Astrocyte (in vitro differentiated cells and primary cell): Measurements from ENCODE around the gene CAPSL. TPM values are rescaled to one million over a fixed set of nuclear protein-coding genes. Genes with fewer than 3 reads are reported as not detected.
A peak's percentile ranks its signal among the peaks of the same experiment; 100 is the strongest.

Experiments used
- DNase-seq: peaks from one replicate; pipeline ENCODE4 v3.0.0-alpha.2; 2010; ENCODE audit warnings: low read depth
- FAIRE-seq: peaks from 2 replicates; lab custom pipeline; 2011; peaks lifted over from hg19 to GRCh38; lab: Jason Lieb, UNC
- H2AFZ ChIP-seq: 2 replicates; pipeline ENCODE4 v1.6.0; 2012; ENCODE audit warnings: low read depth, low read length, inconsistent platforms
- H3K27ac ChIP-seq: 2 replicates; pipeline ENCODE4 v1.5.1; 2011; ENCODE audit warnings: low read depth, low read length, inconsistent platforms
- H3K27me3 ChIP-seq: 2 replicates; pipeline ENCODE4 v1.6.0; 2011; ENCODE audit warnings: low read length, inconsistent platforms; ENCODE audit not compliant: insufficient read depth
- H3K36me3 ChIP-seq: 2 replicates; pipeline ENCODE4 v1.5.1; 2011; ENCODE audit warnings: low read length, inconsistent platforms; ENCODE audit not compliant: insufficient read depth
- H3K4me1 ChIP-seq: 2 replicates; pipeline ENCODE4 v1.5.1; 2011; ENCODE audit warnings: low read length, inconsistent platforms; ENCODE audit not compliant: insufficient read depth
- H3K4me2 ChIP-seq: 2 replicates; pipeline ENCODE4 v1.6.0; 2012; ENCODE audit warnings: low read length, inconsistent platforms
- H3K4me3 ChIP-seq: 2 replicates; pipeline ENCODE4 v1.5.1; 2011; ENCODE audit warnings: low read depth, mild to moderate bottlenecking, low read length, inconsistent platforms; ENCODE audit not compliant: insufficient read depth
- H3K79me2 ChIP-seq: 2 replicates; pipeline ENCODE4 v1.6.0; 2012; ENCODE audit warnings: mild to moderate bottlenecking, low read length, inconsistent platforms; ENCODE audit not compliant: insufficient read depth
- H3K9ac ChIP-seq: 2 replicates; pipeline ENCODE4 v1.6.0; 2012; ENCODE audit warnings: mild to moderate bottlenecking, low read length, inconsistent platforms
- H3K9me3 ChIP-seq: 2 replicates; pipeline ENCODE4 v1.5.1; 2012; ENCODE audit warnings: low read depth, mild to moderate bottlenecking, low read length, inconsistent platforms; ENCODE audit not compliant: insufficient read depth
- H4K20me1 ChIP-seq: 2 replicates; pipeline ENCODE4 v1.6.0; 2012; ENCODE audit warnings: low read length, inconsistent platforms; ENCODE audit not compliant: insufficient read depth
- H3K27ac Mint-ChIP-seq: one replicate; pipeline ENCODE4 v1.8.0; 2021; ENCODE audit warnings: mild to moderate bottlenecking, mixed read lengths; ENCODE audit not compliant: unreplicated experiment
- H3K27me3 Mint-ChIP-seq: one replicate; pipeline ENCODE4 v1.8.0; 2021; ENCODE audit warnings: low read depth, mixed read lengths; ENCODE audit not compliant: unreplicated experiment
- H3K36me3 Mint-ChIP-seq: one replicate; pipeline ENCODE4 v1.8.0; 2021; ENCODE audit warnings: low read depth, mixed read lengths; ENCODE audit not compliant: unreplicated experiment
- H3K4me1 Mint-ChIP-seq: one replicate; pipeline ENCODE4 v1.8.0; 2021; ENCODE audit warnings: low read depth, mixed read lengths; ENCODE audit not compliant: unreplicated experiment
- H3K4me3 Mint-ChIP-seq: one replicate; pipeline ENCODE4 v1.8.0; 2021; ENCODE audit warnings: mild to moderate bottlenecking, moderate library complexity, mixed read lengths; ENCODE audit not compliant: unreplicated experiment
- H3K9me3 Mint-ChIP-seq: one replicate; pipeline ENCODE4 v1.8.0; 2021; ENCODE audit warnings: mild to moderate bottlenecking, mixed read lengths; ENCODE audit not compliant: unreplicated experiment
- CTCF ChIP-seq: IDR thresholded peaks from 2 replicates; pipeline ENCODE4 v1.5.1; 2011; ENCODE audit warnings: low read depth, mild to moderate bottlenecking, inconsistent platforms, low read length, moderate library complexity; ENCODE audit not compliant: insufficient read depth
- EZH2 ChIP-seq: IDR thresholded peaks from 2 replicates; pipeline ENCODE4 v1.6.1; 2012; ENCODE audit warnings: mild to moderate bottlenecking, low read length, inconsistent platforms; ENCODE audit not compliant: insufficient read depth
- total RNA-seq: library from RNA; stranded (reverse); gene quantifications from 2 replicates; pipeline ENCODE4 v1.2.1, GENCODE V29; 2021

CAPSL gene
- total RNA-seq, 1 donor from 2014 or later: not detected

GRCh38 chr5:35924122-35924949 is 14.1 kb downstream of the CAPSL start:
- Histone ChIP-seq H3K79me2 (no peaks in the 10 kb centered on the region), H3K27ac (no peak overlapping the region), H3K4me1 (peaks cover 14% of the 10 kb centered on the region), H4K20me1 (no peaks in the 10 kb centered on the region), H2AFZ (peak overlapping the region; percentile 70), H3K4me2 (peak overlapping the region; percentile 73), H3K9ac (no peak overlapping the region), H3K4me3 (no peak overlapping the region), H3K9me3 (no peaks in the 10 kb centered on the region), H3K27me3 (peaks cover 7% of the 10 kb centered on the region), H3K36me3 (no peaks in the 10 kb centered on the region)
- peak overlapping the region; percentile 10 for H3K4me3 Mint-ChIP-seq
- peaks cover 7% of the 10 kb centered on the region for H3K4me1 Mint-ChIP-seq
- no peaks in the 10 kb centered on the region for H3K36me3 Mint-ChIP-seq
- peak; percentile 97 for FAIRE-seq
- H3K27ac Mint-ChIP-seq: peak overlapping the region; percentile 5
- H3K9me3 Mint-ChIP-seq: peaks cover 4% of the 10 kb centered on the region
- TF ChIP-seq CTCF: no peak
- no peak for TF ChIP-seq EZH2
- DNase-seq: peak; percentile 86
- peaks cover 53% of the 10 kb centered on the region for H3K27me3 Mint-ChIP-seq

- no peak for DNase-seq
Measured at GRCh38 chr5:35922468-35922867, 16.0 kb downstream of the CAPSL start.

More at GRCh38 chr5:35922468-35922867, 16.0 kb downstream of the CAPSL start:
- no peaks in the 10 kb centered on the region for H3K79me2 ChIP-seq
- H3K27me3 ChIP-seq: peaks cover 5% of the 10 kb centered on the region
- Mint-ChIP-seq H3K4me1 (peaks cover 12% of the 10 kb centered on the region), H3K4me3 (no peak overlapping the region), H3K9me3 (peaks cover 5% of the 10 kb centered on the region), H3K36me3 (no peaks in the 10 kb centered on the region), H3K27ac (no peak overlapping the region), H3K27me3 (peaks cover 42% of the 10 kb centered on the region)
- no peak for FAIRE-seq
- H3K9ac ChIP-seq: no peak overlapping the region
- H3K27ac ChIP-seq: no peak overlapping the region
- H3K36me3 ChIP-seq: no peaks in the 10 kb centered on the region
- H3K4me1 ChIP-seq: peaks cover 14% of the 10 kb centered on the region
- no peak overlapping the region for H3K4me3 ChIP-seq
- no peak for TF ChIP-seq CTCF
- no peak for TF ChIP-seq EZH2
- no peaks in the 10 kb centered on the region for H3K9me3 ChIP-seq
- H2AFZ ChIP-seq: no peak overlapping the region
- H3K4me2 ChIP-seq: no peak overlapping the region
- no peaks in the 10 kb centered on the region for H4K20me1 ChIP-seq
